HCT116 (cell line): Measurements from ENCODE around the gene RFLNA. TPM values are rescaled to one million over a fixed set of nuclear protein-coding genes. Genes with fewer than 3 reads are reported as not detected.

Experiments used
- ATAC-seq: fragments of 200-7000 bp; cut with Tn5 transposase; 2 replicates; pipeline ENCODE4 v1.9.1; 2020; ENCODE audit warnings: mild to moderate bottlenecking, moderate library complexity
- BruUV-seq: library from RNA; stranded (reverse); fragments of 400-500 nt; replicated peaks from 2 replicates; lab custom pipeline; 2021; lab: Mats Ljungman, UMichigan
- CTCF ChIA-PET: fragments of 300-600 bp; sonication (Branson Sonifier 250); formaldehyde crosslinking; loops from one replicate; lab custom pipeline; 2021; ENCODE audit warnings: antibody characterized with exemption; lab: Charles Lee
- POLR2A ChIA-PET: fragments of 300-600, 350-600 bp; sonication (Branson Sonifier 250); formaldehyde crosslinking; loops from one replicate; lab custom pipeline; 2021; ENCODE audit warnings: antibody characterized with exemption; lab: Charles Lee
- RAD21 ChIA-PET, 2 experiments: fragments of 300-600 bp; sonication (Branson Sonifier 250); formaldehyde crosslinking; loops; one replicate each; lab custom pipeline; 2023; ENCODE audit warnings: low total read pairs in 2 of 2; ENCODE audit not compliant: uncharacterized antibody in 2 of 2, unreplicated experiment in 2 of 2, low non-redundant PET in 1 of 2; lab: Charles Lee
- DNase-seq: peaks from one replicate; pipeline ENCODE4 v3.0.0-alpha.2; 2010; ENCODE audit warnings: low read depth, low spot score
- H2AFZ ChIP-seq: fragments of 200-600 bp; shearing (Covaris generic), sonication (generic); 2 replicates; pipeline ENCODE4 v1.6.1; 2017; ENCODE audit warnings: low read depth, mixed run types, mixed read lengths, antibody characterized with exemption, low read length; ENCODE audit not compliant: poor library complexity, severe bottlenecking
- H3K27ac ChIP-seq: 2 replicates; pipeline ENCODE4 v1.5.1; 2012; ENCODE audit warnings: low read depth, low read length
- H3K27me3 ChIP-seq: fragments of 200-600 bp; sonication (generic); 2 replicates; pipeline ENCODE4 v1.6.1; 2016; ENCODE audit warnings: mixed run types, low read length, mixed read lengths; ENCODE audit not compliant: insufficient read depth
- H3K36me3 ChIP-seq, 2 experiments: fragments of 200-500 bp in 1 of 2; fragments of 200-600 bp in 1 of 2; sonication (Bioruptor generic) in 1 of 2; sonication (generic) in 1 of 2; 2 replicates each; pipeline versions ENCODE4 v1.5.1 to v1.6.1; 2014 to 2016; ENCODE audit warnings: low read length in 2 of 2, inconsistent platforms in 1 of 2, mixed read lengths in 1 of 2, mixed run types in 1 of 2; ENCODE audit not compliant: insufficient read depth in 2 of 2, control insufficient read depth in 1 of 2
- H3K4me1 ChIP-seq, 2 experiments: fragments of 200-600 bp in 1 of 2; sonication (generic) in 1 of 2; 2 replicates each; pipeline versions ENCODE4 v1.5.1 to v1.6.1; 2012 to 2017; ENCODE audit warnings: low read length in 2 of 2, inconsistent platforms in 1 of 2, mild to moderate bottlenecking in 1 of 2, mixed read lengths in 1 of 2, mixed run types in 1 of 2, moderate library complexity in 1 of 2; ENCODE audit not compliant: insufficient read depth in 2 of 2, control insufficient read depth in 1 of 2
- H3K4me2 ChIP-seq: fragments of 200-600 bp; sonication (generic); 2 replicates; pipeline ENCODE4 v1.6.1; 2017; ENCODE audit warnings: mixed run types, low read length, mixed read lengths
- H3K4me3 ChIP-seq, 2 experiments: fragments of 200-600 bp in 1 of 2; sonication (generic) in 1 of 2; replicated peaks in 1 of 2; 2 replicates each; pipeline ENCODE4 v1.5.1; 2011 to 2016; ENCODE audit warnings: low read length in 2 of 2, control low read depth in 1 of 2, low read depth in 1 of 2, mild to moderate bottlenecking in 1 of 2, mixed read lengths in 1 of 2, mixed run types in 1 of 2
- H3K79me2 ChIP-seq: fragments of 200-600 bp; sonication (generic); 2 replicates; pipeline ENCODE4 v1.6.1; 2017; ENCODE audit warnings: mild to moderate bottlenecking, mixed run types, low read length, moderate library complexity, mixed read lengths; ENCODE audit not compliant: insufficient read depth
- H3K9ac ChIP-seq: fragments of 200-600 bp; sonication (generic); 2 replicates; pipeline ENCODE4 v1.6.1; 2016; ENCODE audit warnings: low read length, mixed read lengths
- H3K9me2 ChIP-seq: fragments of 200-600 bp; sonication (generic), shearing (Covaris generic); 2 replicates; pipeline ENCODE4 v1.6.1; 2017; ENCODE audit warnings: mixed run types, mild to moderate bottlenecking, moderate library complexity; ENCODE audit not compliant: insufficient read depth
- H3K9me3 ChIP-seq, 2 experiments: fragments of 200-500 bp in 1 of 2; fragments of 200-600 bp in 1 of 2; sonication (Bioruptor generic) in 1 of 2; sonication (generic) in 1 of 2; 2 replicates each; pipeline ENCODE4 v1.6.1; 2014 to 2017; ENCODE audit warnings: low read length in 2 of 2, mixed read lengths in 2 of 2, inconsistent platforms in 1 of 2, low read depth in 1 of 2, mild to moderate bottlenecking in 1 of 2, mixed run types in 1 of 2, moderate library complexity in 1 of 2; ENCODE audit not compliant: control insufficient read depth in 1 of 2, insufficient read depth in 1 of 2
- H4K20me1 ChIP-seq: fragments of 200-600 bp; sonication (generic), shearing (Covaris generic); 2 replicates; pipeline ENCODE4 v1.6.1; 2017; ENCODE audit warnings: mixed run types, mild to moderate bottlenecking, moderate library complexity; ENCODE audit not compliant: insufficient read depth
- CBX3 ChIP-seq: IDR thresholded peaks from 2 replicates; pipeline ENCODE4 v1.6.1; 2012; ENCODE audit warnings: low read depth
- EGR1 ChIP-seq: IDR thresholded peaks from 2 replicates; pipeline ENCODE4 v1.6.1; 2012; ENCODE audit warnings: low read depth
- ELF1 ChIP-seq: IDR thresholded peaks from 2 replicates; pipeline ENCODE4 v1.6.1; 2012; ENCODE audit warnings: low read depth, borderline replicate concordance
- EZH2phosphoT487 ChIP-seq: fragments of 200-600 bp; IDR thresholded peaks from 2 replicates; pipeline ENCODE4 v1.6.1; 2018; ENCODE audit warnings: antibody characterized with exemption, borderline replicate concordance
- FOSL1 ChIP-seq: IDR thresholded peaks from 2 replicates; pipeline ENCODE4 v1.6.1; 2012; ENCODE audit warnings: low read depth
- JUND ChIP-seq: IDR thresholded peaks from 2 replicates; pipeline ENCODE4 v1.6.1; 2012
- POLR2A ChIP-seq: IDR thresholded peaks from 2 replicates; pipeline ENCODE4 v1.7.0; 2011; ENCODE audit warnings: borderline replicate concordance; ENCODE audit not compliant: insufficient read depth, insufficient read length; ENCODE audit errors: extremely low read depth
- POLR2AphosphoS5 ChIP-seq: IDR thresholded peaks from 2 replicates; pipeline ENCODE4 v1.6.1; 2011; ENCODE audit warnings: mild to moderate bottlenecking, low read depth, low read length, moderate library complexity
- RAD21 ChIP-seq: IDR thresholded peaks from 2 replicates; pipeline ENCODE4 v1.6.1; 2012; ENCODE audit warnings: low read depth, mild to moderate bottlenecking
- REST ChIP-seq: IDR thresholded peaks from 2 replicates; pipeline ENCODE4 v1.6.1; 2012; ENCODE audit warnings: low read depth
- SP1 ChIP-seq: IDR thresholded peaks from 2 replicates; pipeline ENCODE4 v1.6.1; 2012; ENCODE audit warnings: low read depth
- SRF ChIP-seq: IDR thresholded peaks from 2 replicates; pipeline ENCODE4 v1.6.1; 2012; ENCODE audit warnings: low read depth
- TCF7L2 ChIP-seq: IDR thresholded peaks from 2 replicates; pipeline ENCODE4 v1.7.0; 2011; ENCODE audit warnings: borderline replicate concordance, inconsistent platforms; ENCODE audit not compliant: insufficient read depth, insufficient read length; ENCODE audit errors: extremely low read depth
- intact Hi-C: fragments of 100-400 bp; cut with micrococcal nuclease; formaldehyde crosslinking; loops from 2 replicates; pipeline ENCODE4 v1.10.0; 2022
- total RNA-seq: library from RNA; stranded (reverse); gene quantifications from one replicate; pipeline ENCODE4 v1.2.1, GENCODE V29; 2021; ENCODE audit not compliant: unreplicated experiment
- TF ChIP-seq, protein P1 (sequence below): IDR thresholded peaks from 2 replicates; pipeline ENCODE4 v1.6.1; 2012
- TF ChIP-seq, protein P2 (sequence below): IDR thresholded peaks from 2 replicates; pipeline ENCODE4 v1.6.1; 2012

Gene RFLNA
- total RNA-seq, 1 experiment from 2014 or later, result not detected

DNA sequence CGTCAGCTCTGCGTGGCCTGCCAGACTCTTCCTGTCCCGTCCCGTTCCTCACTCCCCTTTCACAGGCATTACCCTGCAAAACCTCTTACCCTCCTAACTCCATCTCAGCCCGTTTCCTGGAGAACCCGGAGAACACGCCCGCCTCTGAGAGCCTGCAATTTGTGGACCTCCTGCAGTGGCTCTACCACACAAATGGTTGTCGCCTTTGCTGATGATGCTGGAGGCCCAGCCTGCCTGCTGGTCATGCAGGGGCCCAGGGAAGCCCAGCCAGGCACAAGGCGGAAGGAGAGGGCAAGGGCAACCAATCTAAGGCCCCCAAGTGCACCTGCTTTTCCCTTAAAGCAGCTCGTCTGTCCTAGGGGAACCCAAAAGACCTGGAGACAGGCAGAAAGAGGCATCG, 22.5 kb downstream of the RFLNA start:
- ChIA-PET CTCF (interaction anchor here (1.0 to 1.7 kb wide), 2 partner anchors 264 to 285 kb away, joined by 3 to 6 read pairs; no protein-coding TSS in a partner anchor), POLR2A (no interaction called here), RAD21 (no interaction called here)
- H3K36me3 ChIP-seq, result no peaks in the 10 kb centered on the region
- no peaks in the 10 kb centered on the region for H3K79me2 ChIP-seq
- no peak overlapping the region for H3K27ac ChIP-seq
- H3K27me3 ChIP-seq, result no peaks in the 10 kb centered on the region
- no TSS peak for BruUV-seq
- H3K4me1 ChIP-seq, result no peaks in the 10 kb centered on the region
- ATAC-seq (no peak), DNase-seq (no peak)
- no peaks in the 10 kb centered on the region for H3K9me2 ChIP-seq
- H3K9me3 ChIP-seq, result no peaks in the 10 kb centered on the region
- intact Hi-C loops, result no loop called here
- no peak overlapping the region for H2AFZ ChIP-seq
- no peak overlapping the region for H3K9ac ChIP-seq
- H4K20me1 ChIP-seq, result no peaks in the 10 kb centered on the region
- no peak overlapping the region for H3K4me2 ChIP-seq
- no peak for TF ChIP-seq CBX3
- TF ChIP-seq POLR2AphosphoS5, result no peak
- TF ChIP-seq TCF7L2, result no peak
- TF ChIP-seq, protein P1, sequence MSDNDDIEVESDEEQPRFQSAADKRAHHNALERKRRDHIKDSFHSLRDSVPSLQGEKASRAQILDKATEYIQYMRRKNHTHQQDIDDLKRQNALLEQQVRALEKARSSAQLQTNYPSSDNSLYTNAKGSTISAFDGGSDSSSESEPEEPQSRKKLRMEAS, result no peak
- TF ChIP-seq SP1, result no peak
- TF ChIP-seq, protein P2, sequence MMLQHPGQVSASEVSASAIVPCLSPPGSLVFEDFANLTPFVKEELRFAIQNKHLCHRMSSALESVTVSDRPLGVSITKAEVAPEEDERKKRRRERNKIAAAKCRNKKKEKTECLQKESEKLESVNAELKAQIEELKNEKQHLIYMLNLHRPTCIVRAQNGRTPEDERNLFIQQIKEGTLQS, result no peak
- H3K4me3 ChIP-seq, result no peak overlapping the region

DNA sequence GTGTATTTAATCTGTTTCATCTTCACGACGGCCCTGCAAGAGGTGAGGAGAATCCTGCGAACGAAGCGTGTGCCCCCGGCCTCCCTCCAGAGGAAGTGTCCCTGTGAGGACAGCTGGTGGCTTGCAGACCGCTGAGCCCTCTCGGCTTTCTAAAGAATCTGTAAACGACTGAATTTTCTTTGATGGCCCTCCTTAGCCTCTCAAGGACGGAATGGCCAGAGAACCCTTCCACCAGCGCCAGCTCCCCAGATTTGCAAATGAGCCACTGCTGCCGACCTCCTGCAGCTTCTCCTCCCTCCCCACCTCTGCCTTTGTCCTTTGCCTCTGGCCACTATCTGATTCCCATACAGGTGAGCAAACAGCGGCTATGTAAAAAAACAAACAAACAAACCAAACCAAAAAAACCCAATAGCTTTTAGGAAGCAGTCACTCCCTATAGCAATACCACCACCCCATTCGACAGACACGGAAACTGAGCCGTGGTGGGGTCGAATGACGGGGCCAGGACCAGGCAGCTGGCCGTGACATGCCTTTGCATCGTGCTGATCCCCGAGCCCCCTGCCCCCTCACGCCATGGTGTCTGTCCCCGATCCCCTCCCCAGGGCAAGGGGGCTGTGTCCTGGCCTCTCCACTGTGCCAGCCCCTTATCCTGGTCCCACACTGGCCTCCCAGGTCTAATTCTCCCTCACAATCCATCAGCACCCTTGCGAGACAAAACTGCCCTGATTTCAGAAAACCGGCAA, 23.6 kb downstream of the RFLNA start:
- H2AFZ ChIP-seq, result no peak overlapping the region
- no peaks in the 10 kb centered on the region for H4K20me1 ChIP-seq
- no peaks in the 10 kb centered on the region for H3K4me1 ChIP-seq
- H3K9me2 ChIP-seq, result no peaks in the 10 kb centered on the region
- no peak overlapping the region for H3K9ac ChIP-seq
- ChIA-PET POLR2A (no interaction called here), CTCF (interaction anchor here (1.1 kb wide), 1 partner anchor 286 kb away, joined by 3 read pairs; no protein-coding TSS in a partner anchor), RAD21 (no interaction called here)
- no peaks in the 10 kb centered on the region for H3K27me3 ChIP-seq
- DNase-seq (no peak), ATAC-seq (no peak)
- BruUV-seq, result no TSS peak
- intact Hi-C loops, result no loop called here
- peaks cover 0 to under 1% of the 10 kb centered on the region in 2 experiments; a peak in 1 of 4 replicates for H3K9me3 ChIP-seq
- no peak overlapping the region for H3K4me2 ChIP-seq
- peaks cover 0 to 1% of the 10 kb centered on the region in 2 experiments; a peak in 2 of 4 replicates for H3K36me3 ChIP-seq
- H3K4me3 ChIP-seq, result no peak overlapping the region
- H3K27ac ChIP-seq, result no peak overlapping the region
- H3K79me2 ChIP-seq, result no peaks in the 10 kb centered on the region
- TF ChIP-seq POLR2AphosphoS5 (no peak), REST (no peak), POLR2A (no peak), SRF (no peak), TCF7L2 (no peak), SP1 (no peak), FOSL1 (no peak), JUND (no peak), ELF1 (no peak), RAD21 (no peak), EZH2phosphoT487 (no peak), EGR1 (no peak)
- TF ChIP-seq, protein P1, result no peak
- TF ChIP-seq, protein P2, result no peak
